ENCODE measurements around the gene FGFBP3. TPM values are rescaled to one million over a fixed set of nuclear protein-coding genes. Genes with fewer than 3 reads are reported as not detected.

FGFBP3 gene
- total and polyA plus RNA-seq, 2 donors (not counting 1 experiment from before 2014, with no cell fraction given): 0.58 to 3.4 TPM

- H3K4me3 ChIP-seq (ENCODE audit: control extremely low read depth in 1 of 5, extremely low read depth in 1 of 5, insufficient read depth in 1 of 5, low read depth in 2 of 5, low read length in 4 of 5): no peak overlapping the region
- ATAC-seq (ENCODE audit: low read depth): no peak
- no peak overlapping the region for H3K4me2 ChIP-seq (replicated peaks; ENCODE audit: low read depth, low read length, poor library complexity, severe bottlenecking)
- no peaks in the 10 kb centered on the region for H3K27me3 ChIP-seq (replicated peaks in 1 of 4; ENCODE audit: control extremely low read depth in 1 of 4, control insufficient read depth in 3 of 4, insufficient read depth in 4 of 4, low read length in 3 of 4)
- no peak overlapping the region for H3K9ac ChIP-seq (ENCODE audit: low read length)
- H3K4me1 ChIP-seq (ENCODE audit: control insufficient read depth in 2 of 2, insufficient read depth in 2 of 2, low read length in 2 of 2): no peaks in the 10 kb centered on the region
- Mint-ChIP-seq H3K27ac (no peak overlapping the region), H3K4me3 (no peak overlapping the region), H3K9me3 (ENCODE audit: insufficient read depth) (no peaks in the 10 kb centered on the region), H3K27me3 (no peaks in the 10 kb centered on the region), H3K4me1 (peaks cover 11% of the 10 kb centered on the region)
- ChIA-PET CTCF (interaction anchor here (2.3 kb wide), 1 partner anchor 27 kb away, joined by 5 read pairs; no protein-coding TSS in a partner anchor), POLR2A (no interaction called here)
- H2AFZ ChIP-seq (ENCODE audit: insufficient read depth, low read depth, low read length, poor library complexity, severe bottlenecking): no peak overlapping the region
- peaks cover 58% of the 10 kb centered on the region for H3K79me2 ChIP-seq (ENCODE audit: control insufficient read depth, insufficient read depth, low read length)
- intact Hi-C loops (cut with micrococcal nuclease): no loop called here
- H3K36me3 ChIP-seq (replicated peaks in 1 of 2; ENCODE audit: control extremely low read depth in 1 of 2, control insufficient read depth in 1 of 2, extremely low read depth in 1 of 2, insufficient read depth in 2 of 2, low read length in 1 of 2): peaks cover 10 to 40% of the 10 kb centered on the region in 2 experiments
- DNase-seq: no peak
- TF ChIP-seq, protein P1, sequence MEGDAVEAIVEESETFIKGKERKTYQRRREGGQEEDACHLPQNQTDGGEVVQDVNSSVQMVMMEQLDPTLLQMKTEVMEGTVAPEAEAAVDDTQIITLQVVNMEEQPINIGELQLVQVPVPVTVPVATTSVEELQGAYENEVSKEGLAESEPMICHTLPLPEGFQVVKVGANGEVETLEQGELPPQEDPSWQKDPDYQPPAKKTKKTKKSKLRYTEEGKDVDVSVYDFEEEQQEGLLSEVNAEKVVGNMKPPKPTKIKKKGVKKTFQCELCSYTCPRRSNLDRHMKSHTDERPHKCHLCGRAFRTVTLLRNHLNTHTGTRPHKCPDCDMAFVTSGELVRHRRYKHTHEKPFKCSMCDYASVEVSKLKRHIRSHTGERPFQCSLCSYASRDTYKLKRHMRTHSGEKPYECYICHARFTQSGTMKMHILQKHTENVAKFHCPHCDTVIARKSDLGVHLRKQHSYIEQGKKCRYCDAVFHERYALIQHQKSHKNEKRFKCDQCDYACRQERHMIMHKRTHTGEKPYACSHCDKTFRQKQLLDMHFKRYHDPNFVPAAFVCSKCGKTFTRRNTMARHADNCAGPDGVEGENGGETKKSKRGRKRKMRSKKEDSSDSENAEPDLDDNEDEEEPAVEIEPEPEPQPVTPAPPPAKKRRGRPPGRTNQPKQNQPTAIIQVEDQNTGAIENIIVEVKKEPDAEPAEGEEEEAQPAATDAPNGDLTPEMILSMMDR (IDR thresholded peaks at IDR 0.05): no peak
- no peak for TF ChIP-seq EZH2 (IDR thresholded peaks at IDR 0.05; ENCODE audit: borderline replicate concordance, insufficient read depth, low read depth, low read length, poor library complexity, severe bottlenecking)
- H3K27ac ChIP-seq (ENCODE audit: low read length in 2 of 2): no peak overlapping the region
- H3K9me3 ChIP-seq (ENCODE audit: control extremely low read depth in 1 of 3, control insufficient read depth in 2 of 3, insufficient read depth in 1 of 3, low read length in 2 of 3): no peaks in the 10 kb centered on the region
- peaks cover 51% of the 10 kb centered on the region for H4K20me1 ChIP-seq (ENCODE audit: control insufficient read depth, insufficient read depth, low read length, poor library complexity, severe bottlenecking)
- WGBS (ENCODE audit: insufficient coverage): 100% methylated on average over 3 of the region's 4 CpGs
Measured at GRCh38 chr10:91939653-91940052, 30.4 kb upstream of the FGFBP3 start.

- no peak overlapping the region for H3K4me3 ChIP-seq (ENCODE audit: control extremely low read depth in 1 of 5, extremely low read depth in 1 of 5, insufficient read depth in 1 of 5, low read depth in 2 of 5, low read length in 4 of 5)
- H3K9ac ChIP-seq (ENCODE audit: low read length): no peak overlapping the region
- DNase-seq: no peak
- no peaks in the 10 kb centered on the region for H3K9me3 Mint-ChIP-seq (ENCODE audit: insufficient read depth)
- TF ChIP-seq, protein P1 (IDR thresholded peaks at IDR 0.05): no peak
- TF ChIP-seq EZH2 (IDR thresholded peaks at IDR 0.05; ENCODE audit: borderline replicate concordance, insufficient read depth, low read depth, low read length, poor library complexity, severe bottlenecking): no peak
- H3K27ac Mint-ChIP-seq: no peak overlapping the region
- H3K4me1 ChIP-seq (ENCODE audit: control insufficient read depth in 2 of 2, insufficient read depth in 2 of 2, low read length in 2 of 2): no peaks in the 10 kb centered on the region
- CTCF ChIA-PET: interaction anchor here (0.6 kb wide), 1 partner anchor 206 kb away, joined by 3 read pairs; no protein-coding TSS in a partner anchor
- H3K4me1 Mint-ChIP-seq: peaks cover 39% of the 10 kb centered on the region
- H3K79me2 ChIP-seq (ENCODE audit: control insufficient read depth, insufficient read depth, low read length): peaks cover 82% of the 10 kb centered on the region
- H3K4me2 ChIP-seq (replicated peaks; ENCODE audit: low read depth, low read length, poor library complexity, severe bottlenecking): no peak overlapping the region
- no peak overlapping the region for H3K4me3 Mint-ChIP-seq
- H3K9me3 ChIP-seq (ENCODE audit: control extremely low read depth in 1 of 3, control insufficient read depth in 2 of 3, insufficient read depth in 1 of 3, low read length in 2 of 3): no peaks in the 10 kb centered on the region
- no peaks in the 10 kb centered on the region for H3K27me3 ChIP-seq (replicated peaks in 1 of 4; ENCODE audit: control extremely low read depth in 1 of 4, control insufficient read depth in 3 of 4, insufficient read depth in 4 of 4, low read length in 3 of 4)
- no peaks in the 10 kb centered on the region for H3K27me3 Mint-ChIP-seq
- no peak for ATAC-seq (ENCODE audit: low read depth)
- intact Hi-C loops (cut with micrococcal nuclease): no loop called here
- H4K20me1 ChIP-seq (ENCODE audit: control insufficient read depth, insufficient read depth, low read length, poor library complexity, severe bottlenecking): peaks cover 79% of the 10 kb centered on the region
- peaks cover 14 to 39% of the 10 kb centered on the region in 2 experiments for H3K36me3 ChIP-seq (replicated peaks in 1 of 2; ENCODE audit: control extremely low read depth in 1 of 2, control insufficient read depth in 1 of 2, extremely low read depth in 1 of 2, insufficient read depth in 2 of 2, low read length in 1 of 2)
- H2AFZ ChIP-seq (ENCODE audit: insufficient read depth, low read depth, low read length, poor library complexity, severe bottlenecking): no peak overlapping the region
- no CpG with 5 or more reads among the region's 2 CpGs for WGBS (ENCODE audit: insufficient coverage)
- POLR2A ChIA-PET: no interaction called here
- H3K27ac ChIP-seq (ENCODE audit: low read length in 2 of 2): no peak overlapping the region
Measured at GRCh38 chr10:91935886-91936285, 26.6 kb upstream of the FGFBP3 start.
